Fibroblast of peridontal ligament (primary cell): ENCODE measurements around the gene MYO1B.
"Not testable (repeated sequence)": the region's sequence is repeated elsewhere in the genome, so short reads cannot be mapped to it uniquely, and the experiment has no call there.

Source experiments
- DNase-seq: peaks from one replicate; pipeline ENCODE4 v3.0.0-alpha.2; 2010; ENCODE audit errors: extremely low read depth

The MYO1B gene

GRCh38 chr2:191451116-191451515 lies 205.9 kb downstream of the MYO1B start:
- DNase-seq, result no peak

GRCh38 chr2:191452065-191452464 lies 206.9 kb downstream of the MYO1B start:
- DNase-seq, result no peak

GRCh38 chr2:191453761-191454160 lies 208.6 kb downstream of the MYO1B start:
- no peak for DNase-seq

GRCh38 chr2:191456506-191456905 lies 211.3 kb downstream of the MYO1B start:
- not testable (repeated sequence) for DNase-seq

GRCh38 chr2:191459158-191459557 lies 214.0 kb downstream of the MYO1B start:
- DNase-seq, result no peak

GRCh38 chr2:191462370-191462769 lies 217.2 kb downstream of the MYO1B start:
- no peak for DNase-seq

- DNase-seq, result no peak
Observed at GRCh38 chr2:191463790-191464189, 218.6 kb downstream of the MYO1B start.

- DNase-seq, result no peak
Observed at GRCh38 chr2:191465766-191466420, 220.7 kb downstream of the MYO1B start.

GRCh38 chr2:191467113-191467512 lies 221.9 kb downstream of the MYO1B start:
- no peak for DNase-seq

- no peak for DNase-seq
Observed at GRCh38 chr2:191470306-191470705, 225.1 kb downstream of the MYO1B start.

GRCh38 chr2:191474464-191474863 lies 229.3 kb downstream of the MYO1B start:
- DNase-seq, result peak; percentile 11
